Fibroblast of the aortic adventitia (primary cell): ENCODE measurements around the gene SMAD4. TPM values are rescaled to one million over a fixed set of nuclear protein-coding genes. Genes with fewer than 3 reads are reported as not detected.

ENCODE experiments used
- DNase-seq: peaks from one replicate; pipeline ENCODE4 v3.0.0-alpha.2; 2010; ENCODE audit warnings: low read depth
- H3K4me3 ChIP-seq: 2 replicates; pipeline ENCODE4 v1.5.1; 2011; ENCODE audit warnings: low read depth, mild to moderate bottlenecking, control low read depth, low read length, moderate library complexity
- total RNA-seq: library from RNA; depleted of rRNA; stranded (reverse); fragments of >200 nt; gene quantifications from 2 replicates; pipeline ENCODE4 v1.2.3, GENCODE V29; 2012; ENCODE audit warnings: low replicate concordance
- TF ChIP-seq, protein P1 (sequence below): IDR thresholded peaks from 2 replicates; pipeline ENCODE4 v1.5.1; 2011; ENCODE audit warnings: mild to moderate bottlenecking, low read length, control low read depth, inconsistent platforms; ENCODE audit not compliant: insufficient read depth

Gene SMAD4
- total RNA-seq, 1 donor, result 142 TPM

DNA sequence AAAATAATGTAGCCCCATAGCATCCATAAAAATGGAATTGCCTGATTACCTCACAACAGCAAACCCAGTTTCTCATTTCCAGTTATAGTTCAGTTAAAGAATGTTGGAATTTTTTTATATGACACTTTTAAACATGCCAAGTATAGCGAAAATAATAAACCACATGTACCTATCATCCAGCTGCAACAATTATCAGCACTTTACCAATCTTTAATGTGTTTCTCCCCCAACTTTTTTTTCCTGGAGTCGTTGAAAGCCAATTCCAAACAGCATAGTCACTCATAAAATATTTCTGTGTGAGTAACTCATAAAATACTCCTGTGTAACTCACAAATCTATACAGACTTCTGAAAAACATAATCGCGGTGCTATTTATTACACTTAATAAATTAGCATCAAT is 38.1 kb downstream of the SMAD4 start:
- peak; percentile 76 for DNase-seq
- TF ChIP-seq, protein P1, sequence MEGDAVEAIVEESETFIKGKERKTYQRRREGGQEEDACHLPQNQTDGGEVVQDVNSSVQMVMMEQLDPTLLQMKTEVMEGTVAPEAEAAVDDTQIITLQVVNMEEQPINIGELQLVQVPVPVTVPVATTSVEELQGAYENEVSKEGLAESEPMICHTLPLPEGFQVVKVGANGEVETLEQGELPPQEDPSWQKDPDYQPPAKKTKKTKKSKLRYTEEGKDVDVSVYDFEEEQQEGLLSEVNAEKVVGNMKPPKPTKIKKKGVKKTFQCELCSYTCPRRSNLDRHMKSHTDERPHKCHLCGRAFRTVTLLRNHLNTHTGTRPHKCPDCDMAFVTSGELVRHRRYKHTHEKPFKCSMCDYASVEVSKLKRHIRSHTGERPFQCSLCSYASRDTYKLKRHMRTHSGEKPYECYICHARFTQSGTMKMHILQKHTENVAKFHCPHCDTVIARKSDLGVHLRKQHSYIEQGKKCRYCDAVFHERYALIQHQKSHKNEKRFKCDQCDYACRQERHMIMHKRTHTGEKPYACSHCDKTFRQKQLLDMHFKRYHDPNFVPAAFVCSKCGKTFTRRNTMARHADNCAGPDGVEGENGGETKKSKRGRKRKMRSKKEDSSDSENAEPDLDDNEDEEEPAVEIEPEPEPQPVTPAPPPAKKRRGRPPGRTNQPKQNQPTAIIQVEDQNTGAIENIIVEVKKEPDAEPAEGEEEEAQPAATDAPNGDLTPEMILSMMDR, result no peak
- no peak overlapping the region for H3K4me3 ChIP-seq

DNA sequence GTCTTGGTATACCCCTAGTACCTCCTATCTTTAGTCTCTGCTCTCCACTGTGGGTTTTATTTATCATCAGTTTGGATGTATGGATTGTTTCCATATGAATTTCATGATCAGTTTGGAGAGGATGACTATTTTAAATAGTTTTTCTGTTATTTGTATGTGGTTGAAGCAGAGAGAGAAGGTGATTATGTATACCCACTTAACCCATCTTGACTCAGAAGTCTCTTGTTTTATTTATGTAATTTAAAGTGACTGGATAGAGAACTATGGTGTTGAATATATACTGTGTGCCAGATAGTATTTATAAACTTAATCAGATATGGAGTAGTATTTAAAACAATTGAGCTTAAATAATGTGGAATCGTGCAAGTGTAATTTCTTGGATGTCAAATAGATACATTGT is 39.9 kb downstream of the SMAD4 start:
- TF ChIP-seq, protein P1, result no peak
- no peak for DNase-seq
- H3K4me3 ChIP-seq, result no peak overlapping the region

DNA sequence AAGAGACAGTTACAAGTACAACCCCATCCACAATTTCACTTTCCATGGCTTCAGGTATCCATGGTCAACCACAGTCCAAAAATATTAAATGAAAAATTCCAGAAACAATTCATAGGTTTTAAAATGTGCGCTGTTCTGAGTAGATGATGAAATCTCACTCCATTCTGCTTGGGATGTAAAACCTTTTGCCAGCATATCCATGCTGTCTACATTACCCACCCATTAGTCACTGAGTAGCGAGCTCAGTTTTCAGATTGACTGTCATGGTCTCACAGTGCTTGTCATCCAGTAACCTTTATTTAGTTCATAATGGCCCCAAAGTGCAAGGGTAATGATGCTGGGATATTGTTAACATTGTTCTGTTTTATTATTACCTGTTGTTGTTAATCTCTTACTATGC is 40.5 kb downstream of the SMAD4 start:
- no peak overlapping the region for H3K4me3 ChIP-seq
- TF ChIP-seq, protein P1, result no peak
- DNase-seq, result peak; percentile 78

DNA sequence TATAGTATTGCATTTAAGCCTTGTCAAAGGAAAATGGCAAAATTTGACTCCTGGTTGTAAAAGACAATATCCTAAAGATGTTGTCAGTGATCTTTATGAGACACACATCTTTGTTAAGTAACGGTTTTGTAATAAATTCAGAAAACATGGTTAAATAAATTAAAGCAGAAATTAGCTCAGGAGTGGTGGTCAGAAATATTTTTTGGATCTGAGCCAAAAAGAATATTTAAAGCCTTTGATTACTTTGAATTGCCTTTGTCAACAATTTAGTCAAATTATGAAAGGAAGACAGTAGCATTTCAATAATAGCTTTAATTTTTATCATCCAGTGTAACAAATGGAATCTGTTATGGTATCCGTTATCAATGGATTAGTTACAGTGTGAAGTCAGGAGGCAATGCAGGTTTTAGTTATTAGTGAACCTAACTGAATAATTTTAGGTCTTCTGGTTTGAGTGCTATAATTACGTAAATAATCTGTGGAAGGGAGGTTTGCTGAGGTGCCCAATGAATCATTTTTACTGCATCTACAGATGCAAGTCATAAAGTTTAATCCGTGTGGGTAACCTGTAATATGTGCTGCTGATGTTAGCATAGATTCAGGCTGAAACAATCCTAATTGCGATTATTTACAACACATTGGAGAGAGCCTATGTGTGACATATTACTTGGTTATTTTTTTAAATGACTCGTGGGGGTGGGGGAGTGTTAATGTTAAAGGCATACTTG is 42.7 kb downstream of the SMAD4 start:
- no peak overlapping the region for H3K4me3 ChIP-seq
- TF ChIP-seq, protein P1, result no peak
- DNase-seq, result no peak

DNA sequence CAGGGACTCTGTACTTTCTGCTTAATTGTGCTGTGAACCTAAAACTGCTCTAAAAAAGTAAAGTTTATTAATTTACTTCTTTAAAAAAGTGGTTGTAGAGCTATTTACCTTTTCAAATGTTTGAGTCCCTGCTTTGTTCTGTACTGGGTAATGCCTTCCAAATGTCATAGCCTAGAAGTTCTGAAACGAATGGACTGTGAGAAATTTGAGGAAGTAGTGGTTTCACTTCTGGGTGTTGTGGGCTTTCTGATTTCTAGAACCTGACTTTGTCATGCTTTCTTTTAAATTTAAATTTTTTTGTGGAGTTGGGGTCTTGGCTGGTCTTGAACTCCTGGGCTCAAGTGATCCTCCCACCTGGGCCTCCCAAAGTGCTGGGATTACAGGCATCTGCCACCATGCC is 44.6 kb downstream of the SMAD4 start:
- DNase-seq, result no peak
- TF ChIP-seq, protein P1, result no peak
- H3K4me3 ChIP-seq, result no peak overlapping the region

DNA sequence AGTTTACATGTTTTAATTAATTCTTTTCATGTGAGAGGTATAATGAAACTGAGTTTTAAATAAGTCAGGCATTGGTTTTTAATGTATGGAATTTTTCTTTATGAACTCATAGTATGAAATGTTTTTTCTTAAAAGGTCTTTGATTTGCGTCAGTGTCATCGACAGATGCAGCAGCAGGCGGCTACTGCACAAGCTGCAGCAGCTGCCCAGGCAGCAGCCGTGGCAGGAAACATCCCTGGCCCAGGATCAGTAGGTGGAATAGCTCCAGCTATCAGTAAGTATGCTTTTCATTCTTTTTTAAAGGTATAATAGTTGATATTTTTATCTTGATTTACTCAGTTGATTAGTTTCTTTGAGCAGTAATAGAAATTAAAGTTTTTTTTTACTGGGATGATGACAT is 46.5 kb downstream of the SMAD4 start:
- no peak for DNase-seq
- no peak overlapping the region for H3K4me3 ChIP-seq
- TF ChIP-seq, protein P1, result no peak

DNA sequence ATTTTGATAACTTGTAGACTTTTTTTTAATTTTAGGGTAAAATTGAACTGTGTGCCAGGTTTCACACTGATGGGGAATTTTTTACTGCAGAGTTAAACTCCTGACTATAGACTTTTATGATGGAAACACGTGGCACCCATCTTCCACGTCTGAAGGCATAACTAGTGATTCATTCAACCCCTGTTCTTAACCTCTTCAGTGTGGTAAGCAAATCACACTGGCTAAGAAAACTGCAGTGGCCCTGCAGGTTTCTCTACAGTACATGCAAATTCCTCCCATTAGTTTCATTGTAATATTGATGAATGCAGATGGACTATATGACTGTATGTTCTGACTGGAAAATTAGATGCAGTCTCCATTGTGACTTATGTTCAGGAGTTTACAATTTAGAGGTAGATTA is 47.2 kb downstream of the SMAD4 start:
- no peak for DNase-seq
- H3K4me3 ChIP-seq, result no peak overlapping the region
- TF ChIP-seq, protein P1, result no peak
